Ovary (tissue), 3 donors: ENCODE measurements around the gene MEF2C.

Experiments used
- EP300 ChIP-seq: sonication (generic); formaldehyde crosslinking; IDR thresholded peaks from one replicate; pipeline ENCODE4 v1.6.1; 2017; ENCODE audit warnings: antibody characterized with exemption
- TF ChIP-seq, protein P1 (sequence below), 3 donors: fragments of 450-650 bp in 2 of 3; fragments of 200-600 bp in 1 of 3; IDR thresholded peaks; one replicate each; pipeline versions ENCODE4 v1.5.1 to v1.8.0; 2016 to 2022; ENCODE audit warnings: antibody characterized with exemption in 3 of 3, mild to moderate bottlenecking in 1 of 3
- donor health status: DM: no; HTN: no; CAD: no.

- TF ChIP-seq, protein P1, sequence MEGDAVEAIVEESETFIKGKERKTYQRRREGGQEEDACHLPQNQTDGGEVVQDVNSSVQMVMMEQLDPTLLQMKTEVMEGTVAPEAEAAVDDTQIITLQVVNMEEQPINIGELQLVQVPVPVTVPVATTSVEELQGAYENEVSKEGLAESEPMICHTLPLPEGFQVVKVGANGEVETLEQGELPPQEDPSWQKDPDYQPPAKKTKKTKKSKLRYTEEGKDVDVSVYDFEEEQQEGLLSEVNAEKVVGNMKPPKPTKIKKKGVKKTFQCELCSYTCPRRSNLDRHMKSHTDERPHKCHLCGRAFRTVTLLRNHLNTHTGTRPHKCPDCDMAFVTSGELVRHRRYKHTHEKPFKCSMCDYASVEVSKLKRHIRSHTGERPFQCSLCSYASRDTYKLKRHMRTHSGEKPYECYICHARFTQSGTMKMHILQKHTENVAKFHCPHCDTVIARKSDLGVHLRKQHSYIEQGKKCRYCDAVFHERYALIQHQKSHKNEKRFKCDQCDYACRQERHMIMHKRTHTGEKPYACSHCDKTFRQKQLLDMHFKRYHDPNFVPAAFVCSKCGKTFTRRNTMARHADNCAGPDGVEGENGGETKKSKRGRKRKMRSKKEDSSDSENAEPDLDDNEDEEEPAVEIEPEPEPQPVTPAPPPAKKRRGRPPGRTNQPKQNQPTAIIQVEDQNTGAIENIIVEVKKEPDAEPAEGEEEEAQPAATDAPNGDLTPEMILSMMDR (IDR thresholded peaks at IDR 0.05) = no peak
- TF ChIP-seq EP300 = no peak
Observed at GRCh38 chr5:88827997-88828396, 55.0 kb downstream of the MEF2C start.
